HepG2 (cell line): ENCODE results near the gene CNTFR. TPM values are rescaled to one million over a fixed set of nuclear protein-coding genes. Genes with fewer than 3 reads are reported as not detected.

Experiments
- E2F1 ChIP-seq: sonication (generic); formaldehyde crosslinking; IDR thresholded peaks from 2 replicates; pipeline ENCODE4 v1.5.0; 2020; ENCODE audit warnings: missing genetic modification reagents
- ERF ChIP-seq: IDR thresholded peaks from 2 replicates; pipeline ENCODE4 v1.6.1; 2018; ENCODE audit warnings: missing biosample characterization, missing genetic modification reagents
- FOSL1 ChIP-seq: sonication (generic); formaldehyde crosslinking; IDR thresholded peaks from 2 replicates; pipeline ENCODE4 v1.9.0; 2021; ENCODE audit warnings: missing genetic modification reagents, borderline replicate concordance
- HMGXB4 ChIP-seq, 2 experiments: sonication (generic) in 1 of 2; formaldehyde crosslinking in 1 of 2; IDR thresholded peaks; 2 replicates each; pipeline versions ENCODE4 v1.4.0 to v1.6.1; 2018 to 2020; ENCODE audit warnings: missing genetic modification reagents in 2 of 2, borderline replicate concordance in 1 of 2, low read depth in 1 of 2, mild to moderate bottlenecking in 1 of 2, missing biosample characterization in 1 of 2
- NCOA5 ChIP-seq: sonication (generic); formaldehyde crosslinking; IDR thresholded peaks from 2 replicates; pipeline ENCODE4 v1.4.0; 2020; ENCODE audit warnings: missing genetic modification reagents
- NR3C1 ChIP-seq: sonication (generic); formaldehyde crosslinking; IDR thresholded peaks from 2 replicates; pipeline ENCODE4 v1.4.0; 2020; ENCODE audit warnings: missing genetic modification reagents
- PAWR ChIP-seq: sonication (generic); formaldehyde crosslinking; IDR thresholded peaks from 2 replicates; pipeline ENCODE4 v1.4.0; 2020; ENCODE audit warnings: missing genetic modification reagents, mild to moderate bottlenecking, borderline replicate concordance
- POLR2AphosphoS5 ChIP-seq: IDR thresholded peaks from 2 replicates; pipeline ENCODE4 v1.6.1; 2012; ENCODE audit warnings: low read depth, low read length
- SIN3A ChIP-seq: IDR thresholded peaks from 2 replicates; pipeline ENCODE4 v1.6.1; 2011; ENCODE audit warnings: low read depth, mild to moderate bottlenecking, control low read depth, low read length, borderline replicate concordance
- TCF7 ChIP-seq: sonication (generic); IDR thresholded peaks from 2 replicates; pipeline ENCODE4 v1.6.1; 2016; ENCODE audit warnings: antibody characterized with exemption, low read depth
- TERF1 ChIP-seq: sonication (generic); formaldehyde crosslinking; IDR thresholded peaks from 2 replicates; pipeline ENCODE4 v1.8.0; 2022; ENCODE audit warnings: mild to moderate bottlenecking, missing genetic modification reagents, moderate library complexity
- ZBED4 ChIP-seq: sonication (generic); formaldehyde crosslinking; IDR thresholded peaks from 2 replicates; pipeline ENCODE4 v1.4.0; 2020; ENCODE audit warnings: missing genetic modification reagents, borderline replicate concordance
- ZNF207 ChIP-seq: fragments of 450-650 bp; IDR thresholded peaks from 2 replicates; pipeline ENCODE4 v1.6.1; 2016; ENCODE audit warnings: antibody characterized with exemption, borderline replicate concordance
- ZNF660 ChIP-seq: sonication (generic); formaldehyde crosslinking; IDR thresholded peaks from 2 replicates; pipeline ENCODE4 v1.5.1; 2020; ENCODE audit warnings: mild to moderate bottlenecking, low read depth, missing genetic modification reagents, borderline replicate concordance
- ZZZ3 ChIP-seq: sonication (generic); formaldehyde crosslinking; IDR thresholded peaks from 2 replicates; pipeline ENCODE4 v1.4.0; 2020; ENCODE audit warnings: missing genetic modification reagents, mild to moderate bottlenecking, borderline replicate concordance
- polyA plus RNA-seq, 8 experiments: library from polyadenylated mRNA; depleted of rRNA in 3 of 8; stranded (reverse) in 7 of 8; unstranded in 1 of 8; fragments of >200 nt; fragmentation: Illumina TruSeq in 4 of 8; extraction: Trizol in 4 of 8; gene quantifications; 2 replicates each; pipeline versions ENCODE4 v1.2.1 to v1.2.3, GENCODE V29; 2011 to 2016; ENCODE audit warnings: low read depth in 4 of 8, missing spikeins in 1 of 8, mixed read lengths in 1 of 8; ENCODE audit not compliant: insufficient read depth in 1 of 8
- total RNA-seq, 5 experiments: library from RNA; depleted of rRNA; stranded (reverse); fragments of >200 nt; fragmentation: Illumina TruSeq; extraction: Trizol; gene quantifications; 2 replicates each; pipeline ENCODE4 v1.2.3, GENCODE V29; 2016; ENCODE audit warnings: low read depth in 1 of 5

The CNTFR gene
- total and polyA plus RNA-seq, 2 of the 13 experiments (the other 11 are each of a cell fraction or from before 2014, with no cell fraction given) = not detected

- TF ChIP-seq ZBED4 (CRISPR knock-in tag) = no peak; the same call in 1 of the 2 replicates
- TF ChIP-seq HMGXB4 (CRISPR knock-in tag; IDR thresholded peaks at IDR 0.05; ENCODE audit: borderline replicate concordance in 1 of 2, low read depth in 1 of 2) = peak; percentile 55 to 66; a peak in 3 of 4 replicates
- no peak for TF ChIP-seq PAWR (CRISPR knock-in tag)
- no peak for TF ChIP-seq NCOA5 (CRISPR knock-in tag)
- no peak for TF ChIP-seq ZNF207
- 0 out of 2 replicates have a peak, but pooled peaks have one; percentile 62 for TF ChIP-seq ZZZ3 (CRISPR knock-in tag)
- no peak for TF ChIP-seq ZNF660 (CRISPR knock-in tag)
- no peak for TF ChIP-seq NR3C1 (CRISPR knock-in tag)
- TF ChIP-seq TCF7 = no peak
- TF ChIP-seq E2F1 (CRISPR knock-in tag) = no peak
- peak; percentile 88 for TF ChIP-seq POLR2AphosphoS5
- TF ChIP-seq ERF (CRISPR knock-in tag) = peak; percentile 60
- TF ChIP-seq FOSL1 (CRISPR knock-in tag) = no peak
- TF ChIP-seq SIN3A = peak; percentile 35; the same call in 1 of the 2 replicates
- TF ChIP-seq TERF1 (CRISPR knock-in tag) = no peak
Observed at GRCh38 chr9:34611811-34612787, 22.6 kb upstream of the CNTFR start, which contains the start of gene RPP25L (continued).
